Measurements from ENCODE around the gene DPM3.

Gene DPM3

GRCh38 chr1:155091071-155092051 is 49.0 kb downstream of the DPM3 start:
- DNase-seq, result peak; percentile 86 to 97

Data from NCI-H526 (cell line).